Thyroid gland (tissue), 4 donors: Measurements from ENCODE around the gene ABHD5.

Experiments used
- CTCF ChIP-seq, 6 experiments: fragments of 200-600 bp in 3 of 6; fragments of 450-650 bp in 3 of 6; sonication (generic) in 3 of 6; IDR thresholded peaks; one replicate each; pipeline ENCODE4 v1.5.1; 2016 to 2019; ENCODE audit warnings: antibody characterized with exemption in 6 of 6, mild to moderate bottlenecking in 2 of 6, inconsistent platforms in 1 of 6, moderate library complexity in 1 of 6
- POLR2A ChIP-seq, 2 donors: fragments of 450-650 bp; IDR thresholded peaks; one replicate each; pipeline ENCODE4 v1.6.1; 2017; ENCODE audit warnings: antibody characterized with exemption in 2 of 2, mild to moderate bottlenecking in 2 of 2, moderate library complexity in 1 of 2

- TF ChIP-seq CTCF (IDR thresholded peaks at IDR 0.05), result no peak
- no peak for TF ChIP-seq POLR2A (IDR thresholded peaks at IDR 0.05)
Observed at GRCh38 chr3:43770426-43771103, 79.8 kb downstream of the ABHD5 start.
